Caco-2 (cell line): ENCODE data around the gene CCDC28B. TPM values are rescaled to one million over a fixed set of nuclear protein-coding genes. Genes with fewer than 3 reads are reported as not detected.

ENCODE experiments used
- BruUV-seq: library from RNA; stranded (reverse); fragments of 400-500 nt; replicated peaks from 2 replicates; lab custom pipeline; 2021; lab: Mats Ljungman, UMichigan
- CTCF ChIA-PET: fragments of 300-600 bp; sonication (Branson Sonifier 250); formaldehyde crosslinking; loops from one replicate; lab custom pipeline; 2022; ENCODE audit warnings: antibody characterized with exemption; lab: Charles Lee
- POLR2A ChIA-PET: fragments of 300-600 bp; sonication (Branson Sonifier 250); formaldehyde crosslinking; loops from one replicate; lab custom pipeline; 2022; ENCODE audit warnings: antibody characterized with exemption; lab: Charles Lee
- DNase-seq, 2 experiments: peaks; one replicate each; pipeline versions ENCODE4 v3.0.0 to v3.0.0-alpha.2; 2020 to 2022
- H3K27me3 ChIP-seq: replicated peaks from 2 replicates; pipeline ENCODE4 v1.6.0; 2011; ENCODE audit warnings: low read length; ENCODE audit not compliant: control insufficient read depth, insufficient read depth
- H3K36me3 ChIP-seq: 2 replicates; pipeline ENCODE4 v1.5.1; 2011; ENCODE audit warnings: low read length; ENCODE audit not compliant: control insufficient read depth, insufficient read depth
- H3K4me1 ChIP-seq: fragments of 250-450 bp; sonication (Bioruptor Pico); 2 replicates; pipeline ENCODE4 v1.5.1; 2020; ENCODE audit warnings: mild to moderate bottlenecking
- H3K4me3 ChIP-seq: 2 replicates; pipeline ENCODE4 v1.5.1; 2011; ENCODE audit warnings: low read depth, mild to moderate bottlenecking, control low read depth, low read length
- H3K9me3 ChIP-seq: fragments of 250-450 bp; sonication (Bioruptor Pico); 2 replicates; pipeline ENCODE4 v1.5.1; 2020; ENCODE audit warnings: mild to moderate bottlenecking, moderate library complexity
- H3K27ac Mint-ChIP-seq: one replicate; pipeline ENCODE4 v1.8.0; 2022; ENCODE audit warnings: mixed read lengths; ENCODE audit not compliant: unreplicated experiment
- H3K27me3 Mint-ChIP-seq: one replicate; pipeline ENCODE4 v1.8.0; 2022; ENCODE audit warnings: mixed read lengths; ENCODE audit not compliant: insufficient read depth, unreplicated experiment
- H3K36me3 Mint-ChIP-seq: one replicate; pipeline ENCODE4 v1.8.0; 2022; ENCODE audit warnings: mild to moderate bottlenecking, mixed read lengths; ENCODE audit not compliant: insufficient read depth, unreplicated experiment
- H3K4me1 Mint-ChIP-seq: one replicate; pipeline ENCODE4 v1.8.0; 2022; ENCODE audit warnings: low read depth, mixed read lengths; ENCODE audit not compliant: unreplicated experiment
- H3K4me3 Mint-ChIP-seq: one replicate; pipeline ENCODE4 v1.8.0; 2022; ENCODE audit warnings: mild to moderate bottlenecking, moderate library complexity, mixed read lengths; ENCODE audit not compliant: unreplicated experiment
- H3K9me3 Mint-ChIP-seq: one replicate; pipeline ENCODE4 v1.8.0; 2022; ENCODE audit warnings: mixed read lengths; ENCODE audit not compliant: unreplicated experiment
- CTCF ChIP-seq, 2 experiments: fragments of 200-600 bp in 1 of 2; IDR thresholded peaks; 1 replicate in 1 of 2; 2 replicates in 1 of 2; pipeline versions ENCODE4 v1.5.1 to v1.8.0; 2011 to 2022; ENCODE audit warnings: antibody characterized with exemption in 1 of 2, control low read depth in 1 of 2, inconsistent platforms in 1 of 2, low read depth in 1 of 2, low read length in 1 of 2, mild to moderate bottlenecking in 1 of 2, moderate library complexity in 1 of 2; ENCODE audit not compliant: insufficient read depth in 1 of 2, severe bottlenecking in 1 of 2, unreplicated experiment in 1 of 2
- intact Hi-C: fragments of 100-400 bp; cut with micrococcal nuclease; formaldehyde crosslinking; loops from one replicate; pipeline ENCODE4 v1.10.0; 2022; ENCODE audit not compliant: unreplicated experiment
- total RNA-seq: library from RNA; stranded (reverse); gene quantifications from 2 replicates; pipeline ENCODE4 v1.2.3, GENCODE V29; 2022

The CCDC28B gene
- total RNA-seq, 1 experiment from 2014 or later = 3.9 TPM

DNA sequence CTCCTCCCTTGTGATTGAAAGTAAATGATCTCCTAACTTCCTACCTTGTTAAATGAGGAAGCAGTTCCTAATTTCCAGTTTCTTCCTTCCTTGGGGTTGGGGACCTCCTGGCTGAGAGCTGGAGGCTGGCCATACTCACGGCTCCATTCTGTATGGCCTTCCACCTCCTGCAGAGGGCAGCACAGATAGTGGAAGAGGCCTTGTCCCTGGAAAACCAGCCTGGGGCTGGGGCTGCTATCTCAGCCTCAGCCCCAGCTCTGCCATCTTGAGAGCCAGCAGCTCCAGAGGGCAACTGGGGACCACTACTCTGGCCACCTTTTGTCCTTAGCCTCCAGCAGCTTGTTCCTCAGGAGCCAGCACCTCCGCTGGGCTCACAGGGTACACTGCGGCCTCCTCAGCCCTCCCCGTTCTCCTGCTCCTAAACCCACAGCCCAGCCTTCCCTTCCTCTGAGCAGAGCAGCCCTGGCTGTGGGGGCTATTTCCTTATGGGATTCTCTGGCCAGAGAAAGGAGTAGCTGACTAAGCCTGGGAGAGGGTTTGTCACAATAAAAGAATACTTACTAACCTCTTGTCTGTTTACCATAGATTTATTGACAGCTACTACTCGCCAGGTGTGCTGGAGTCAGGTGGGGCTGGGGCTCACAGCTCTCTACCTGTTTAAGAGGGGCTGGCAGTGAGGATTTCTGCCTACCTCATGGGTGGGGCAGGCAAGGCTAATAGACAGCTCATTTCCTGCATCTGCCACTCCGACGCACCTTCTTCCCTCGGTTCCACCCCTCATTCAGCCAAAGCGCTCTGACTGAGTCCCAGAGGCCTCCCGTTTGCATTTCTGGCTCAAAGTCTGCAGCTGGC is 15.5 kb downstream of the CCDC28B start:
- no peaks in the 10 kb centered on the region for H3K4me1 ChIP-seq
- DNase-seq = peak; percentile 65 to 70
- H3K36me3 ChIP-seq = no peaks in the 10 kb centered on the region
- ChIA-PET POLR2A (interaction anchor here (0.7 to 1.1 kb wide), 3 partner anchors 10 to 116 kb away, joined by 3 to 4 read pairs (median 4); partner anchors contain the start of gene IQCC), CTCF (interaction anchor here (0.5 to 2.4 kb wide), 9 partner anchors 10 to 179 kb away, joined by 3 to 11 read pairs (median 5); partner anchors contain the start of genes BSDC1, CCDC28B and IQCC)
- H3K36me3 Mint-ChIP-seq = no peaks in the 10 kb centered on the region
- no peak overlapping the region for H3K27ac Mint-ChIP-seq
- BruUV-seq = no TSS peak
- H3K9me3 Mint-ChIP-seq = no peaks in the 10 kb centered on the region
- no peaks in the 10 kb centered on the region for H3K27me3 ChIP-seq
- no peaks in the 10 kb centered on the region for H3K27me3 Mint-ChIP-seq
- H3K4me3 Mint-ChIP-seq = no peak overlapping the region
- H3K4me3 ChIP-seq = no peak overlapping the region
- H3K4me1 Mint-ChIP-seq = no peaks in the 10 kb centered on the region
- intact Hi-C loops = loop anchor here (2.0 to 5.0 kb wide), 2 partner anchors 101 to 136 kb away; no protein-coding TSS in a partner anchor
- peak; percentile 58 to 67 for TF ChIP-seq CTCF (IDR thresholded peaks at IDR 0.05; ENCODE audit: insufficient read depth in 1 of 2, low read depth in 1 of 2, low read length in 1 of 2, severe bottlenecking in 1 of 2, unreplicated experiment in 1 of 2)
- H3K9me3 ChIP-seq = no peaks in the 10 kb centered on the region

- TF ChIP-seq CTCF (IDR thresholded peaks at IDR 0.05; ENCODE audit: insufficient read depth in 1 of 2, low read depth in 1 of 2, low read length in 1 of 2, severe bottlenecking in 1 of 2, unreplicated experiment in 1 of 2) = no peak
- H3K4me1 ChIP-seq = no peaks in the 10 kb centered on the region
- Mint-ChIP-seq H3K9me3 (no peaks in the 10 kb centered on the region), H3K4me3 (no peak overlapping the region), H3K36me3 (no peaks in the 10 kb centered on the region), H3K27me3 (no peaks in the 10 kb centered on the region), H3K27ac (no peak overlapping the region), H3K4me1 (no peaks in the 10 kb centered on the region)
- H3K4me3 ChIP-seq = no peak overlapping the region
- DNase-seq = no peak
- no peaks in the 10 kb centered on the region for H3K36me3 ChIP-seq
- no TSS peak for BruUV-seq
- no peaks in the 10 kb centered on the region for H3K9me3 ChIP-seq
- ChIA-PET POLR2A (no interaction called here), CTCF (interaction anchor here (1.0 to 2.4 kb wide), 4 partner anchors 11 to 147 kb away, joined by 5 to 11 read pairs (median 8); partner anchors contain the start of gene IQCC)
- H3K27me3 ChIP-seq = no peaks in the 10 kb centered on the region
- intact Hi-C loops = loop anchor here (5.0 kb wide), 1 partner anchor 136 kb away; no protein-coding TSS in a partner anchor
Observed at GRCh38 chr1:32216566-32216965, 16.2 kb downstream of the CCDC28B start.

DNA sequence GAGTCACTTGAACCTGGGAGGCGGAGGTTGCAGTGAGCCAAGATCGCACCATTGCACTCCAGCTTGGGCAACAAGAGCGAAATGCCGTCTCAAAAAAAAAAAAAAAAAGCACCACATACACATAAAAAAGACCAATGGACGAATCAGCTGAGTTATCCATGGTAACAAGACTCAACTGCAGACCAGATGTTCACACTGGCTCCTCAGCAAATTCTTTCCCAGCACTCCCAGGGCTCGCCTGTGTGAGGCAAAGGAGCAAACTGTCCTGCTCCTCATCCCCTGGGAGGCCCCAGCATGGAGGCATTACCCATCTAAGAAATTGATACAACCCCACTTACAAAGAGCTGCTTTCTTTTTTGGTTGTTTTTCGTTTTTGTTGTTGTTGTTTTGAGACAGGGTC is 18.6 kb downstream of the CCDC28B start:
- POLR2A ChIA-PET = no interaction called here
- no peak overlapping the region for H3K4me3 ChIP-seq
- Mint-ChIP-seq H3K27me3 (no peaks in the 10 kb centered on the region), H3K4me1 (no peaks in the 10 kb centered on the region), H3K36me3 (peaks cover under 1% of the 10 kb centered on the region), H3K27ac (no peak overlapping the region), H3K4me3 (no peak overlapping the region), H3K9me3 (no peaks in the 10 kb centered on the region)
- H3K27me3 ChIP-seq = no peaks in the 10 kb centered on the region
- CTCF ChIA-PET = no interaction called here
- no peak for DNase-seq
- H3K4me1 ChIP-seq = no peaks in the 10 kb centered on the region
- H3K9me3 ChIP-seq = no peaks in the 10 kb centered on the region
- H3K36me3 ChIP-seq = no peaks in the 10 kb centered on the region
- no peak for TF ChIP-seq CTCF (IDR thresholded peaks at IDR 0.05; ENCODE audit: insufficient read depth in 1 of 2, low read depth in 1 of 2, low read length in 1 of 2, severe bottlenecking in 1 of 2, unreplicated experiment in 1 of 2)
- intact Hi-C loops = loop anchor here (5.0 kb wide), 1 partner anchor 133 kb away; no protein-coding TSS in a partner anchor
- BruUV-seq = no TSS peak
